Measurements from ENCODE around the gene MGAT5B.
"Not testable (repeated sequence)": the region's sequence is repeated elsewhere in the genome, so short reads cannot be mapped to it uniquely, and the experiment has no call there.

Gene MGAT5B

DNA sequence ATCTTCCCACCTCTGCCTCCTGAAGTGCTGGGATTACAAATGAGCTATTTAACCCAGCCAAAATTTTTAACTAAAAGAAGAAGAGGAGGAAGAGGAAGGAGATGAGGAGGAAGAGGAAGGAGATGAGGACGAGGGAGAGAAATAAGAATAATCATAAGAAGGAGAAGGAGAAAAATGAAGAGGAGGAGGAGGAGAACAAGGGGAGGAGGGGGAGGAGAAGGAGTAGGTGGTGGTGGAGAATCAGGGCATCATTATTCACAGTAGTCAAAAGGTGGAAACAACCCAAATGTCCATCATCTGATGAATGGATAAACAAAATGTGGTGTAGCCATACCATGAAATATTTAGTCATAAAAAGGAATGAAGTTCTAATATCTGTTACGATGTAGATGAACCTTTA lies 21.2 kb upstream of the MGAT5B start:
- no peak for TF ChIP-seq CTCF (IDR thresholded peaks at IDR 0.05; ENCODE audit: borderline replicate concordance, insufficient read depth, low read depth, low read length)
- H3K4me3 ChIP-seq (ENCODE audit: low read depth, low read length), result no peak overlapping the region

DNA sequence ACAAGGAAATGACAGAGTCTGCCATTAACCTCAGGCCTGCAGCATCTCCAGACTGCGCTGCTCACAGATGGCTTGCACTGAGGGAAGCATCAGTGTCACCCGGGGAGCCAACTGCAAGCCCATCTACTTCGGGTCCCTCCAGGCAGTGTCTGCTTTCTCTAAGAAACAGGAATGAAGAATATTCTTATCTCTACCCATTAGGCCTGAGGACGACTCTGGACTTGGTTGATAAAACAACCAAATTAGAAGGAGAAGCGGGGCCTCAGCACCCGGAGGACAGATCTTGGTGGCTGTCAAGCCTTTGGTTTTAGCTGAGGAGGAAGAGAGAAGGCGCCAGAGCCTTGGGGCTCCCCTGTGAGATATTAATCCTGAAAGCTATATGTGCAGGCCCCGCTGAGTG lies 19.5 kb upstream of the MGAT5B start:
- no peak for TF ChIP-seq CTCF (IDR thresholded peaks at IDR 0.05; ENCODE audit: borderline replicate concordance, insufficient read depth, low read depth, low read length)
- H3K4me3 ChIP-seq (ENCODE audit: low read depth, low read length), result no peak overlapping the region

- H3K4me3 ChIP-seq (ENCODE audit: low read depth, low read length), result not testable (repeated sequence)
Observed at GRCh38 chr17:76849160-76849559, 19.0 kb upstream of the MGAT5B start.

DNA sequence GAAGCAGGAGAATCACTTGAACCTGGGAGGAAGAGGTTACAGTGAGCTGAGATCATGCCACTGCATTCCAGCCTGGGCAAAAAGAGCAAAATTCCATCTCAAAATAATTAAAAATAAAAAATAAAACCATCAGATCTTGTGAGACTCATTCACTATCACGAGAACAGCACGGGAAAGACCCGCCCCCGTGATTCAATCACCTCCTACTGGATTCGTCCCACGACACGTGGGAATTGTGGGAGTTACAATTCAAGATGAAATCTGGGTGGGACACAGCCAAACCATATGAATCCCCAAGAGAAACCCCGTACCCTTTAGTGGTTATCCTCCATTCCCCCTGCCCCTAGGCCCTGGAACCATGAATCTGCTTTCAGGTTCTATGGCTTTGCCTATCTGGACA lies 15.4 kb upstream of the MGAT5B start:
- no peak overlapping the region for H3K4me3 ChIP-seq (ENCODE audit: low read depth, low read length)
- TF ChIP-seq CTCF (IDR thresholded peaks at IDR 0.05; ENCODE audit: borderline replicate concordance, insufficient read depth, low read depth, low read length), result no peak

- TF ChIP-seq CTCF (IDR thresholded peaks at IDR 0.05; ENCODE audit: borderline replicate concordance, insufficient read depth, low read depth, low read length), result no peak
- H3K4me3 ChIP-seq (ENCODE audit: low read depth, low read length), result no peak overlapping the region
Observed at GRCh38 chr17:76855105-76855504, 13.1 kb upstream of the MGAT5B start.

DNA sequence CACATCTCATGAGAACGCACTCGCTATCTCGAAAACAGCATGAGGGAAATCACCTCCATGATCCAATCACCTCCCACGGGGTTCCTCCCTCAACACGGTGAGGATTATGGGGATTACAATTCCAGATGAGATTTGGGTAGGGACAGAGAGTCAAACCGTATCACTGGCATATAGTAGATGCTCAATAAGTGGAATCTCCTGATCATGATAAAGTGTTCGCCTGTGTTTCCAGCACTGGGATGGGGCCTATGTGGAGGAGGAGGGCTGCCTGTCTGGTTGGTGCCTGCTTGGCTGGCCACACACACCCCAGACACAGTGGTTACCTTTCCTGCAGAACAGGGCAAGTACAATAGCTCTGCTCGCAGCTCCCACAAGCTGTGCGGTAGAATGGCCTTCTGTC lies 6.1 kb upstream of the MGAT5B start:
- no peak overlapping the region for H3K4me3 ChIP-seq (ENCODE audit: low read depth, low read length)
- no peak for TF ChIP-seq CTCF (IDR thresholded peaks at IDR 0.05; ENCODE audit: borderline replicate concordance, insufficient read depth, low read depth, low read length)

- TF ChIP-seq CTCF (IDR thresholded peaks at IDR 0.05; ENCODE audit: borderline replicate concordance, insufficient read depth, low read depth, low read length), result no peak
- no peak overlapping the region for H3K4me3 ChIP-seq (ENCODE audit: low read depth, low read length)
Observed at GRCh38 chr17:76862494-76862893, 5.7 kb upstream of the MGAT5B start.

DNA sequence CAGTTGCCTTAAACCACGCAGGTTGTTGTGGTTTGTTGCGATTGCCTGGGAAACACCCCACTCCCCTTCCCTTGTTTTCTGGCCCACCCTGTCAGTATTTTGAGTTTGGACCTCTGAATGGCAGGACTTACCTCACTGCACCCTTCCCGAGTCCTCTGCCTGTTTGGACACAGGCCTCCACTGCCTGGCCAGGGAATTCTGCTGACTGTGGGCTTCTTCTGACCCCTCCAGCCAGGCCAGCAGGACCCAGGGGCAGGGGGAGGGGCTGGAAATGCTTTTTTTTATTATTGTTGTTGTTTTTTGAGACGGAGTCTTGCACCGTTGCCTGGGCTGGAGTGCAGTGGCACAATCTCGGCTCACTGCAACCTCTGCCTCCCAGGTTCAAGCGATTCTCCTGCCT lies 4.2 kb upstream of the MGAT5B start:
- H3K4me3 ChIP-seq (ENCODE audit: low read depth, low read length), result no peak overlapping the region
- no peak for TF ChIP-seq CTCF (IDR thresholded peaks at IDR 0.05; ENCODE audit: borderline replicate concordance, insufficient read depth, low read depth, low read length)
